Measurements from ENCODE around the gene SBK2. TPM values are rescaled to one million over a fixed set of nuclear protein-coding genes. Genes with fewer than 3 reads are reported as not detected.

SBK2 gene
- total and polyA plus RNA-seq, 9 of the 15 experiments (the other 6 are each of a cell fraction or from before 2014, with no cell fraction given), result not detected

Other genes with a start within 250 kb of the SBK2 start
Only the 7 nearest of the 29 such genes appear.
- gene ZNF628, start 60.5 kb downstream of the SBK2 start, total RNA-seq (2014; rRNA removed), result 3.7 and 5.7 TPM in 2 replicates
- not detected in 2 replicates for gene ZNF628, start 60.5 kb downstream of the SBK2 start, total RNA-seq (2014; rRNA removed; fragmentation: Illumina TruSeq; extraction: Trizol)
- gene ZNF628, start 60.5 kb downstream of the SBK2 start, total RNA-seq (2015; rRNA removed; fragmentation: Illumina TruSeq; extraction: Trizol), result 0.76 and 1.5 TPM in 2 replicates
- 12.9 and 13.6 TPM in 2 replicates for gene ZNF628, start 60.5 kb downstream of the SBK2 start, total RNA-seq (2021)
- gene ZNF628, start 60.5 kb downstream of the SBK2 start, polyA plus RNA-seq (2011; rRNA removed), result 0.18 and 0.37 TPM in 2 replicates
- 0.13 and 1.1 TPM in 2 replicates for gene ZNF628, start 60.5 kb downstream of the SBK2 start, polyA plus RNA-seq (2014; fragmentation: Illumina TruSeq; extraction: Trizol)
- gene ZNF628, start 60.5 kb downstream of the SBK2 start, polyA plus RNA-seq (2014; fragmentation: Nextera tagmentation; extraction: Ambion mirVana), result not detected
- gene ZNF628, start 60.5 kb downstream of the SBK2 start, polyA plus RNA-seq (2014; rRNA removed), result 3.7 and 6.4 TPM in 2 replicates
- 43.8 and 46.5 TPM in 2 replicates for gene NAT14, start 51.9 kb downstream of the SBK2 start, total RNA-seq (2014; rRNA removed)
- 14.4 and 21.6 TPM in 2 replicates for gene NAT14, start 51.9 kb downstream of the SBK2 start, total RNA-seq (2014; rRNA removed; fragmentation: Illumina TruSeq; extraction: Trizol)
- 25.3 and 25.7 TPM in 2 replicates for gene NAT14, start 51.9 kb downstream of the SBK2 start, total RNA-seq (2015; rRNA removed; fragmentation: Illumina TruSeq; extraction: Trizol)
- gene NAT14, start 51.9 kb downstream of the SBK2 start, total RNA-seq (2021), result 70.6 and 77.0 TPM in 2 replicates
- gene NAT14, start 51.9 kb downstream of the SBK2 start, polyA plus RNA-seq (2011; rRNA removed), result 30.3 and 44.3 TPM in 2 replicates
- 26.7 and 33.2 TPM in 2 replicates for gene NAT14, start 51.9 kb downstream of the SBK2 start, polyA plus RNA-seq (2014; fragmentation: Illumina TruSeq; extraction: Trizol)
- gene NAT14, start 51.9 kb downstream of the SBK2 start, polyA plus RNA-seq (2014; fragmentation: Nextera tagmentation; extraction: Ambion mirVana), result 1 to 10 TPM; 2.4 to 4.6 TPM
- gene NAT14, start 51.9 kb downstream of the SBK2 start, polyA plus RNA-seq (2014; rRNA removed), result 61.7 and 62.8 TPM in 2 replicates
- gene SSC5D, start 48.7 kb downstream of the SBK2 start, total RNA-seq (2014; rRNA removed), result 0.14 and 0.20 TPM in 2 replicates
- 0.03 and 0.04 TPM in 2 replicates for gene SSC5D, start 48.7 kb downstream of the SBK2 start, total RNA-seq (2014; rRNA removed; fragmentation: Illumina TruSeq; extraction: Trizol)
- 0.15 and 0.18 TPM in 2 replicates for gene SSC5D, start 48.7 kb downstream of the SBK2 start, total RNA-seq (2015; rRNA removed; fragmentation: Illumina TruSeq; extraction: Trizol)
- 0.67 and 0.71 TPM in 2 replicates for gene SSC5D, start 48.7 kb downstream of the SBK2 start, total RNA-seq (2021)
- gene SSC5D, start 48.7 kb downstream of the SBK2 start, polyA plus RNA-seq (2011; rRNA removed), result 0.07 and 0.12 TPM in 2 replicates
- gene SSC5D, start 48.7 kb downstream of the SBK2 start, polyA plus RNA-seq (2014; fragmentation: Illumina TruSeq; extraction: Trizol), result 0.19 TPM in 2 replicates
- not detected for gene SSC5D, start 48.7 kb downstream of the SBK2 start, polyA plus RNA-seq (2014; fragmentation: Nextera tagmentation; extraction: Ambion mirVana)
- 0.08 and 0.09 TPM in 2 replicates for gene SSC5D, start 48.7 kb downstream of the SBK2 start, polyA plus RNA-seq (2014; rRNA removed)
- not detected in 2 replicates for gene SBK3, start 8.4 kb upstream of the SBK2 start, total RNA-seq (2014; rRNA removed)
- gene SBK3, start 8.4 kb upstream of the SBK2 start, total RNA-seq (2014; rRNA removed; fragmentation: Illumina TruSeq; extraction: Trizol), result not detected in 2 replicates
- not detected in 2 replicates for gene SBK3, start 8.4 kb upstream of the SBK2 start, total RNA-seq (2015; rRNA removed; fragmentation: Illumina TruSeq; extraction: Trizol)
- 0.13 TPM in 1 of 2 replicates, not detected in the other for gene SBK3, start 8.4 kb upstream of the SBK2 start, total RNA-seq (2021)
- 0.20 and 0.43 TPM in 2 replicates for gene SBK3, start 8.4 kb upstream of the SBK2 start, polyA plus RNA-seq (2011; rRNA removed)
- 0.12 TPM in 1 of 2 replicates, not detected in the other for gene SBK3, start 8.4 kb upstream of the SBK2 start, polyA plus RNA-seq (2014; fragmentation: Illumina TruSeq; extraction: Trizol)
- not detected for gene SBK3, start 8.4 kb upstream of the SBK2 start, polyA plus RNA-seq (2014; fragmentation: Nextera tagmentation; extraction: Ambion mirVana)
- 0.11 TPM in 1 of 2 replicates, not detected in the other for gene SBK3, start 8.4 kb upstream of the SBK2 start, polyA plus RNA-seq (2014; rRNA removed)
- 3.8 and 5.9 TPM in 2 replicates for gene ZNF579, start 43.7 kb upstream of the SBK2 start, total RNA-seq (2014; rRNA removed)
- gene ZNF579, start 43.7 kb upstream of the SBK2 start, total RNA-seq (2014; rRNA removed; fragmentation: Illumina TruSeq; extraction: Trizol), result 1.0 and 1.3 TPM in 2 replicates
- 1.2 and 1.3 TPM in 2 replicates for gene ZNF579, start 43.7 kb upstream of the SBK2 start, total RNA-seq (2015; rRNA removed; fragmentation: Illumina TruSeq; extraction: Trizol)
- gene ZNF579, start 43.7 kb upstream of the SBK2 start, total RNA-seq (2021), result 15.0 and 15.9 TPM in 2 replicates
- gene ZNF579, start 43.7 kb upstream of the SBK2 start, polyA plus RNA-seq (2011; rRNA removed), result 1.6 and 3.3 TPM in 2 replicates
- 3.3 and 3.9 TPM in 2 replicates for gene ZNF579, start 43.7 kb upstream of the SBK2 start, polyA plus RNA-seq (2014; fragmentation: Illumina TruSeq; extraction: Trizol)
- under 1 TPM; 0.06 to 0.08 TPM for gene ZNF579, start 43.7 kb upstream of the SBK2 start, polyA plus RNA-seq (2014; fragmentation: Nextera tagmentation; extraction: Ambion mirVana)
- gene ZNF579, start 43.7 kb upstream of the SBK2 start, polyA plus RNA-seq (2014; rRNA removed), result 3.4 and 4.9 TPM in 2 replicates
- 5.9 and 7.3 TPM in 2 replicates for gene FIZ1, start 62.4 kb upstream of the SBK2 start, total RNA-seq (2014; rRNA removed)
- gene FIZ1, start 62.4 kb upstream of the SBK2 start, total RNA-seq (2014; rRNA removed; fragmentation: Illumina TruSeq; extraction: Trizol), result 2.3 and 3.2 TPM in 2 replicates
- gene FIZ1, start 62.4 kb upstream of the SBK2 start, total RNA-seq (2015; rRNA removed; fragmentation: Illumina TruSeq; extraction: Trizol), result 4.7 and 5.5 TPM in 2 replicates
- gene FIZ1, start 62.4 kb upstream of the SBK2 start, total RNA-seq (2021), result 14.4 and 17.5 TPM in 2 replicates
- 3.8 and 4.7 TPM in 2 replicates for gene FIZ1, start 62.4 kb upstream of the SBK2 start, polyA plus RNA-seq (2011; rRNA removed)
- 8.7 TPM in 2 replicates for gene FIZ1, start 62.4 kb upstream of the SBK2 start, polyA plus RNA-seq (2014; fragmentation: Illumina TruSeq; extraction: Trizol)
- under 1 TPM; 0.79 to 0.81 TPM for gene FIZ1, start 62.4 kb upstream of the SBK2 start, polyA plus RNA-seq (2014; fragmentation: Nextera tagmentation; extraction: Ambion mirVana)
- 5.7 and 5.8 TPM in 2 replicates for gene FIZ1, start 62.4 kb upstream of the SBK2 start, polyA plus RNA-seq (2014; rRNA removed)
- 14.7 and 23.6 TPM in 2 replicates for gene ZNF524, start 63.2 kb upstream of the SBK2 start, total RNA-seq (2014; rRNA removed)
- gene ZNF524, start 63.2 kb upstream of the SBK2 start, total RNA-seq (2014; rRNA removed; fragmentation: Illumina TruSeq; extraction: Trizol), result 0.55 and 1.2 TPM in 2 replicates
- gene ZNF524, start 63.2 kb upstream of the SBK2 start, total RNA-seq (2015; rRNA removed; fragmentation: Illumina TruSeq; extraction: Trizol), result 5.6 and 6.4 TPM in 2 replicates
- 15.6 and 16.7 TPM in 2 replicates for gene ZNF524, start 63.2 kb upstream of the SBK2 start, total RNA-seq (2021)
- gene ZNF524, start 63.2 kb upstream of the SBK2 start, polyA plus RNA-seq (2011; rRNA removed), result 2.9 and 3.7 TPM in 2 replicates
- gene ZNF524, start 63.2 kb upstream of the SBK2 start, polyA plus RNA-seq (2014; fragmentation: Illumina TruSeq; extraction: Trizol), result 1.4 and 5.4 TPM in 2 replicates
- gene ZNF524, start 63.2 kb upstream of the SBK2 start, polyA plus RNA-seq (2014; fragmentation: Nextera tagmentation; extraction: Ambion mirVana), result under 1 TPM; 0.08 to 0.10 TPM
- gene ZNF524, start 63.2 kb upstream of the SBK2 start, polyA plus RNA-seq (2014; rRNA removed), result 13.1 and 14.4 TPM in 2 replicates